ENCODE results near the gene LRRC75A. TPM values are rescaled to one million over a fixed set of nuclear protein-coding genes. Genes with fewer than 3 reads are reported as not detected.
"Not testable (repeated sequence)": the region's sequence is repeated elsewhere in the genome, so short reads cannot be mapped to it uniquely, and the experiment has no call there.

The LRRC75A gene
- total RNA-seq, 3 donors from 2014 or later, result 1.5 to 3.3 (median 1.6) TPM

- Histone ChIP-seq H3K27ac (no peak overlapping the region), H3K4me1 (no peaks in the 10 kb centered on the region), H3K9me3 (no peaks in the 10 kb centered on the region), H3K4me3 (no peak overlapping the region), H3K27me3 (no peaks in the 10 kb centered on the region), H3K36me3 (no peaks in the 10 kb centered on the region)
- DNase-seq (ENCODE audit: low spot score in 2 of 2), result no peak
- intact Hi-C loops (cut with DNase I; ENCODE audit: low total_unique reads), result loop anchor here (10.0 kb wide), 1 partner anchor 55 kb away; no protein-coding TSS in a partner anchor
- TF ChIP-seq POLR2A (IDR thresholded peaks at IDR 0.05) (no peak), POLR2AphosphoS5 (IDR thresholded peaks at IDR 0.05) (no peak)
- TF ChIP-seq, protein P1, sequence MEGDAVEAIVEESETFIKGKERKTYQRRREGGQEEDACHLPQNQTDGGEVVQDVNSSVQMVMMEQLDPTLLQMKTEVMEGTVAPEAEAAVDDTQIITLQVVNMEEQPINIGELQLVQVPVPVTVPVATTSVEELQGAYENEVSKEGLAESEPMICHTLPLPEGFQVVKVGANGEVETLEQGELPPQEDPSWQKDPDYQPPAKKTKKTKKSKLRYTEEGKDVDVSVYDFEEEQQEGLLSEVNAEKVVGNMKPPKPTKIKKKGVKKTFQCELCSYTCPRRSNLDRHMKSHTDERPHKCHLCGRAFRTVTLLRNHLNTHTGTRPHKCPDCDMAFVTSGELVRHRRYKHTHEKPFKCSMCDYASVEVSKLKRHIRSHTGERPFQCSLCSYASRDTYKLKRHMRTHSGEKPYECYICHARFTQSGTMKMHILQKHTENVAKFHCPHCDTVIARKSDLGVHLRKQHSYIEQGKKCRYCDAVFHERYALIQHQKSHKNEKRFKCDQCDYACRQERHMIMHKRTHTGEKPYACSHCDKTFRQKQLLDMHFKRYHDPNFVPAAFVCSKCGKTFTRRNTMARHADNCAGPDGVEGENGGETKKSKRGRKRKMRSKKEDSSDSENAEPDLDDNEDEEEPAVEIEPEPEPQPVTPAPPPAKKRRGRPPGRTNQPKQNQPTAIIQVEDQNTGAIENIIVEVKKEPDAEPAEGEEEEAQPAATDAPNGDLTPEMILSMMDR (IDR thresholded peaks at IDR 0.05), result no peak
Observed at GRCh38 chr17:16459855-16460550, 32.0 kb downstream of the LRRC75A start.

DNA sequence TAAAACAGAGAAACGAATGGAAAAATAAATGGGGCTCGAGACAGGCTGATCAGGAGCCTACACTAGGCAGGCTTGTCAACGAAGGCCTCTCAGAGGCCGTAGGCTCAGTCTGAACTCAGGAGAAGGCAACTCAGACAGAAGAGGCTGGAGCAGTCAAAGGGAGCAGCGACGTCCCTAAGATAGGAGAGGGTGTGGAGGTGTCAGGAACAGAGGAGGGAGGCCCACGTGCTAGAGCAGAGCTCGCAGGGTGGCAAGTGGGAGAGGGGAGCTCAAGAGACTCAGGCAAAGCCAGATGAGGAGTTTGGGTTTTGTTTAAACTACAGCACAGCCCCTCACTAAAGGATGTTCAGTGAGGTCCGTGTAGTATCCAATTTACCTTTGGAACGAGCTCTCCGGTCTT lies 32.7 kb downstream of the LRRC75A start:
- Histone ChIP-seq H3K9me3 (no peaks in the 10 kb centered on the region), H3K27ac (no peak overlapping the region), H3K4me3 (no peak overlapping the region), H3K27me3 (no peaks in the 10 kb centered on the region), H3K36me3 (no peaks in the 10 kb centered on the region), H3K4me1 (no peaks in the 10 kb centered on the region)
- TF ChIP-seq POLR2A (IDR thresholded peaks at IDR 0.05) (no peak), POLR2AphosphoS5 (IDR thresholded peaks at IDR 0.05) (no peak)
- TF ChIP-seq, protein P1 (IDR thresholded peaks at IDR 0.05), result no peak
- no peak for DNase-seq (ENCODE audit: low spot score in 2 of 2)
- intact Hi-C loops (cut with DNase I; ENCODE audit: low total_unique reads), result no loop called here

- H3K9me3 ChIP-seq, result no peaks in the 10 kb centered on the region
- H3K27ac ChIP-seq, result no peak overlapping the region
- H3K4me1 ChIP-seq, result no peaks in the 10 kb centered on the region
- intact Hi-C loops (cut with DNase I; ENCODE audit: low total_unique reads), result no loop called here
- no peaks in the 10 kb centered on the region for H3K36me3 ChIP-seq
- DNase-seq (ENCODE audit: low spot score in 2 of 2), result no peak
- no peak for TF ChIP-seq POLR2A (IDR thresholded peaks at IDR 0.05)
- no peak for TF ChIP-seq POLR2AphosphoS5 (IDR thresholded peaks at IDR 0.05)
- no peaks in the 10 kb centered on the region for H3K27me3 ChIP-seq
- no peak overlapping the region for H3K4me3 ChIP-seq
Observed at GRCh38 chr17:16456742-16457316, 35.2 kb downstream of the LRRC75A start.

- TF ChIP-seq, protein P1 (IDR thresholded peaks at IDR 0.05), result no peak
- TF ChIP-seq POLR2A (IDR thresholded peaks at IDR 0.05) (no peak), POLR2AphosphoS5 (IDR thresholded peaks at IDR 0.05) (no peak)
- Histone ChIP-seq H3K9me3 (no peaks in the 10 kb centered on the region), H3K36me3 (no peaks in the 10 kb centered on the region), H3K4me3 (no peak overlapping the region), H3K27ac (no peak overlapping the region), H3K27me3 (no peaks in the 10 kb centered on the region), H3K4me1 (no peaks in the 10 kb centered on the region)
- intact Hi-C loops (cut with DNase I; ENCODE audit: low total_unique reads), result no loop called here
- DNase-seq (ENCODE audit: low spot score in 2 of 2), result no peak
Observed at GRCh38 chr17:16455997-16456741, 35.8 kb downstream of the LRRC75A start.

GRCh38 chr17:16453493-16453851 lies 38.5 kb downstream of the LRRC75A start:
- DNase-seq (ENCODE audit: low spot score in 2 of 2), result no peak
- no peak overlapping the region for H3K4me3 ChIP-seq
- intact Hi-C loops (cut with DNase I; ENCODE audit: low total_unique reads), result loop anchor here (2.0 kb wide), 1 partner anchor 69 kb away; no protein-coding TSS in a partner anchor
- H3K4me1 ChIP-seq, result no peaks in the 10 kb centered on the region
- no peak overlapping the region for H3K27ac ChIP-seq
- H3K9me3 ChIP-seq, result no peaks in the 10 kb centered on the region
- H3K27me3 ChIP-seq, result no peaks in the 10 kb centered on the region
- TF ChIP-seq, protein P1 (IDR thresholded peaks at IDR 0.05), result peak in 1 of 3 donors; percentile 1
- no peak for TF ChIP-seq POLR2A (IDR thresholded peaks at IDR 0.05)
- no peak for TF ChIP-seq POLR2AphosphoS5 (IDR thresholded peaks at IDR 0.05)
- H3K36me3 ChIP-seq, result no peaks in the 10 kb centered on the region

GRCh38 chr17:16452268-16452667 lies 39.7 kb downstream of the LRRC75A start:
- not testable (repeated sequence) for H3K27ac ChIP-seq; H3K4me3 ChIP-seq; H3K9me3 ChIP-seq; H3K27me3 ChIP-seq; DNase-seq (ENCODE audit: low spot score in 2 of 2); H3K4me1 ChIP-seq; H3K36me3 ChIP-seq
- intact Hi-C loops (cut with DNase I; ENCODE audit: low total_unique reads), result loop anchor here (2.0 kb wide), 1 partner anchor 67 kb away; no protein-coding TSS in a partner anchor
